ENCODE results near the gene YIPF3. TPM values are rescaled to one million over a fixed set of nuclear protein-coding genes. Genes with fewer than 3 reads are reported as not detected.
"Not testable (repeated sequence)": the region's sequence is repeated elsewhere in the genome, so short reads cannot be mapped to it uniquely, and the experiment has no call there.

Gene YIPF3
- total RNA-seq, 1 donor from 2014 or later, result 67.9 TPM

DNA sequence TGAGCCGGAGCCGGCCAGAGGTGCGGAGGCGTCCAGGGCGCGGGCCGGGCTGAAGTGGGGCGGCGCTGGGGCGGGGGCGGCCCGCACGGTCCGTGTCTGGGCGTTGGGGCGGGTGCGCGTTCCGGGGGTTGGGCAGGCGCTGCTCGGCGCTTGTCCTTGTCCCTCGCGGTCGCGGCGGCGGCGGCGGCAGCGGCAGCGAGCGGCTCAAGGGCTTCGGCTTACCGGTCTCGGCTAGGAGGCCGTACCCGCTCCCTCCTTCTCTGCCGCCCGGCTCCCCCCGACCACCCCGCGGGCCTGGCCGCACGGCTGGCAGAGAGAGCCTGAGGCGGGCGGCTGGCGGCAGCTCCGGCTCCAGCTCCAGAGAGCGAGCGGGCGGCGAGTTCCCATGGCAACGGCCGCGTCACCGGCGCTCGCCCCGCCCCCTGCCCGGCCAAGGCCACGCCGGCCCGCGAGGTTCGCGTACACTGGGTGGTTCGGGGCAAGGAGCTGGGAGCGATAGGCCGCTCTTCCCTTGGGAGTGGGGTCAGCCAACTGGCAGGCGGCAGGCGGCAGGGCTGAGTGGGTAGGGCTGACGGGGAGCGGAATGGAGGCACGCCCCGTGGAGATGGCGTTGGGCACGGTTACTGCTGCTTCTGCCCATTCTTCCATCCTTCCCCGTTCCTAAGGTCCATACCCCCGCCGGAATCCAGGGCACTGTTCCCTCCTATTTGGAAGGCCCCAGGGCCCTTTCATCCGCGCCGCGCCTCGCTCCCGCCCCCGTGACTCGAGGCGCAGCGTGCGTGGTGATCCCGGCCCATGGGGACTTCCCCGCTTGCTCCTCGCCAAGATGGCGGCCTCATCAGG, 6.5 kb downstream of the YIPF3 start, which contains the start of gene LRRC73:
TSS of gene LRRC73 (minus strand) at position 363 of the 843 bp plus-strand sequence. CDS start 561 bp downstream, outside the sequence.
- peak; percentile 88 for ATAC-seq
- DNase-seq (ENCODE audit: low spot score), result peak; percentile 95

DNA sequence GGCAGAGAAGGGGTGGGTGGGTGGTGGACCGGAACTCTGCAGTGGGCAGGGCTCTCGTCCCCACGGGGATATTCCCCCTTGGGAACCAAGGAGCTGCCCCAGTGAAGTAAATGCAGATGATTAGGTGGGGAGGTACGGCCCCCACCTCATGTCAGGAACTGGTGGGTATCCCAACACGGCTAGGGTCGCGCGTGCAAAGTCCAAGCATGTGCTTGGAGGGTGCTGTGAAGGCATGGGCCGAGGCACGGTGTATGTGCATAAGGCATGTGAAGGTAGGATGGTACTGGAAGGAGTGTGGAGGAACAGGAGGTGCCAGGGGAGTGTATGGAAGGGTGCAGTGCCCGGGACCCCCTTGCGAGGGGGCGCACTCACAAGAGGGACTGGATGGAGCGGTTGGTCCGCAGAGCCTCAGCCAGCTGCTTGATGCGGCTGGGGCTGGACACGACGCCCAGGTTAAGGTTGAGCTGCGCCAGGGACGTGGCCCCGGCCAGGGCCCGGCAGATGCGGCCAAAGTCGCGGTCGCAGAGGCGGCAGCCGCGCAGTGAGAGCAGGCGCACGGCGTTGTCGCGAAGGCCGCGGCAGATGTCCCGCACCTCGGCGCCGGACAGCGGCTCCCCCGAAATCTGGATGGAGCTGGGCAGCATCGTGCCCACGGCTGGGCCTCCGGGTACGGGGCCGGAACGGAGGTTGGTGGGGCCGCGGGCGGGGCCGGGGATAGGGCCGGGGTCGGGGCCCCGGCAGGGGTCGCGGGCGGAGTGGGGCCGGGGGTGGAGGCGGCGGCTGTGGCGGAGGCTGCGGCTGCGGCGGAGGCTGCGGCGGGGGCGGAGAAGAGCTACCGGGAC, 7.4 kb downstream of the YIPF3 start:
- ATAC-seq (peak; percentile 15), DNase-seq (ENCODE audit: low spot score) (peak; percentile 57)

DNA sequence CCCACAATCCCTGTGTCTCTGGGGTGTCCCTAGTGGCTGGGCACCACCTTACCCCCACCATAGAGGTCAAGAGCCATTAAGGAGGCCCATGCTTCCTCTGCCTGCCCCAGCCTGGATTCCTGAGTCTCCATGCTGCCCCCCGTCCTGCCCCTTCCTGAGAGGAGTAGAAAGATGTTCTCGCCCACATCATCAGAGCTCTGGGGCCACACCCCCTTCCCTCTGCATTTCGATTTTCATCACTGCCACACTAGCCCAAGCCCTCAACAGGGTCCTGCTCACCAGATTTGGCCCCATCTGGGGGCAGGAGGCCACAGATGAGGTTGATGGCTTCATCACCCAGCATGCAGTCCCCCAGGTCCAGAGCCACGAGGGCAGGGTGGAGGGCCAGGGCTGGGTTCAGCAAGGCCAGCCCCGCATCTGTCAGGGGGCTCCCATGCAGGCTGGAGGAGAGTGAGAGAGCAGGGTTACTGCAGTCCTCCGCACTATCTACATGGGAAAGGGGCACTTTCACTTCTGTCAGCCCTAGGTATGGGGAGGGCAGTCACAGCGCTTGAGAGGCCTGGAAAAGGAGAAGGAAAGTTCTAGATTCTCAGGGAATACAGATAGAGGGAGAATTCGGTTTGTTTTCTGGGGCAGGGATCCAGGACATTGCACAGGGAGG, 8.1 kb downstream of the YIPF3 start:
- ATAC-seq (no peak), DNase-seq (ENCODE audit: low spot score) (no peak)

DNA sequence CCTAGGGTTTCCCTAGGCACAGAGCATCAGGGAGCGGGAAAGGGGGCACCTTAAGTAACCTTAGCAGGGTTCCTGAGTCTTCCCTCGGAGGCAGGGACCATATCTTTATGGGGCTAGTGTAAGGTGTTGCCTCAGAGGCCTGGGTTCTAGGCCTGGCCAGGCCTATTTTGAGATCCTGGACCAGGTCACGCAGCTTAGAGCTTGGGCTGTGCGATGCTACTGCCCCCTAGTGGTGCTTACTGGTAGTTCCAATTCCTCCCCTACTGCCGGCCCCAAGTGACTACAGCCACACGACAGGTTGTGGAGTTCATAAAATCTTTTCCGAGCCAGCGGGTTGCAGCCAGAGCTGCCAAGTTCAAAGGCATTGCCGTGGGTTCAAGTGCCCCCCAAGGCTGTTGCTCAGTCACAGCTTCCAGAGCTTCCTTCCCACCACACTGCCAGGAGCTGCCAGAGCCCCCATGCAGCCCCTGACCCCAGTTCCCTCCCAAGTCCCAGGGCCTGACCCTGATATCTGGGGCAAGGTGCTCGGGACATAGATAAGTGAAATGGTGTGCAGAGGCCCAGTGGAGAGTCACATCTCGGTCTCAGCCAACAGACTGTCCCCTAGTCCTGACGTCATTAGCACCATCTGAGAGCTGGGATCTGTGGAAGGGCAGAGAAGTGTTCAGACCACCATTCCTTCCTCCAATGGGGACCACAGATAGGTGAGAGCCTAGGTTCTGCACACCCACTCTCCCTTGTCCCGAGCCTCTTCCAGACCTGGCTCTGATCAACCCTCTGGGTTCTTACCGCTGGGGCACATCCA, 9.9 kb downstream of the YIPF3 start:
- peak; percentile 72 for ATAC-seq
- peak; percentile 79 for DNase-seq (ENCODE audit: low spot score)

DNA sequence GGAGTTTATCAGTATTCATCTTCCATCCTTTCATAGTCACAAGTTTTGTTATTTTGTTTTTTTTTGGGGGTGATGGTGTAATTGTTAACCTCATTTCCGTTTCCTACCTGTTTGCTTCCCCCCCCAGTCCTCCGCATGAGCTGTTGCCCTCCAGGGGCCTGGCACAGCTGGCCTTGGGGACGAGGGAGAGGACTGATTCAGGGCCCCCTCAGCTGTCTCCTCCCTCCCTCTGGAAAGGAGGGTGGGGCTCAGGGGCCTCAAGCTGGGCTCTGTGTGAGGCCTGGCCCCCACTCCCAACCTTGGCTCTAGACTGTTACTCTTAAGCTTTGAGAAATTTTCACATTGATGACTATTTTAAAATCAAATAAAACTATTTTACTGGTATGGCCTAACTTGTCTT, 10.6 kb downstream of the YIPF3 start:
- ATAC-seq (no peak), DNase-seq (ENCODE audit: low spot score) (no peak)

DNA sequence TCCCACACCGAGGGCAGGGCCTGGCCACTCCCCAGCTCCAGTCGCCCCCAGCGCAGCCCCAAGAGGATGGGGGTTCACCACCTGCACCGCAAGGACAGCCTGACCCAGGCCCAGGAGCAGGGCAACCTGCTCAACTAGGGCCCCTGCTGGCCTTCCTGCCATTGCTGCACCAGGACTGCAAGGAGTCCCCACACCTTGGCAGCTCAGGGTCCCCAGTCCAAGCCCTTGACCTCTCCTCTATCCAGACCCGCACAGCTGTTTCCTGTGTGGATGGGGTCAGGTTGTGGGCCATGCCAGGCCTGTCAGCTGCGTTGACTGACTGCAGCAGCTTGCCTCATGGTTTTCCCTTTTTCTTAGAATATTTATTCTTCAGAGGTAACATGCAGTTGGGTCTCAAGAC, 11.0 kb downstream of the YIPF3 start:
- ATAC-seq, result no peak
- DNase-seq (ENCODE audit: low spot score), result no peak

DNA sequence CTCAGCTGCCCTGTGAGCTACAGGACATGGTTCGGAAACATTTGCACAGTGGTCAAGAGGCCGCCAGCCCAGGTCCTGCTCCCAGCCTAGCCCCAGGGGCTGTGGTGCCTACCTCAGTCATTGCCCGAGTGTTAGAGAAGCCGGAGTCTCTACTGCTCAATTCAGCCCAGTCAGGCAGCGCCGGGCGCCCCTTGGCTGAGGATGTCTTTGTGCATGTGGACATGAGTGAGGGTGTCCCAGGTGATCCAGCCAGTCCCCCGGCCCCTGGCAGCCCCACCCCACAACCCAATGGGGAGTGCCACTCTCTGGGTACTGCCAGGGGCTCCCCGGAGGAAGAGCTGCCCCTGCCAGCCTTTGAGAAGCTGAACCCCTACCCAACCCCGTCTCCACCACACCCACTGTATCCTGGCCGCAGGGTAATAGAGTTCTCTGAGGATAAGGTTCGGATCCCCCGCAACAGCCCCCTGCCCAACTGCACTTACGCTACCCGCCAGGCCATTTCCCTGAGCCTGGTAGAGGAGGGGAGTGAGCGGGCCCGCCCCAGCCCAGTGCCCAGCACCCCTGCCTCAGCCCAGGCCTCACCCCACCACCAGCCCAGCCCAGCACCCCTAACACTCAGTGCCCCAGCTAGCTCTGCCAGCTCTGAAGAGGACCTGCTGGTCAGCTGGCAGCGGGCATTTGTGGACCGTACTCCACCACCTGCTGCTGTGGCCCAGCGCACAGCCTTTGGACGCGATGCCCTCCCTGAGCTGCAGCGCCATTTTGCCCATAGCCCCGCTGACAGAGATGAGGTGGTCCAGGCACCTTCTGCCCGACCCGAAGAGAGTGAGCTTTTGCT, 11.8 kb downstream of the YIPF3 start:
- DNase-seq (ENCODE audit: low spot score) (no peak), ATAC-seq (no peak)

DNA sequence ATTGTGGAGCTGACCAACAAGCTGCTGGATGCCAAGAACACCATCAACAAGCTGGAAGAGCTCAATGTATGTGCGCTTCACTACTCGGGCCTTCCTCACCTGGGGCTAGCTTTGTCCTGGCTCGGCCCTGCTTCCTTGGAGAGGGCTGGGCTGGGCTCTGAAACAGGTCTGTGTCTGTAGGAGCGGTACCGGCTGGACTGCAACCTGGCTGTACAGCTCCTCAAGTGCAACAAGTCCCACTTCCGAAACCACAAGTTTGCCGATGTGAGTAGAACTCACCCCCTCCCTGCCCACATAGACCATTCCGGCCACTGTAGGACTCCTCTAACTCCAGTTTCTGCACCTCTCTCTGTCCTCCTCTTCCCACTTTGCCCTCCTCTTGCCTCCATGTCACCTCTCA, 13.3 kb downstream of the YIPF3 start:
- DNase-seq (ENCODE audit: low spot score), result no peak
- no peak for ATAC-seq

DNA sequence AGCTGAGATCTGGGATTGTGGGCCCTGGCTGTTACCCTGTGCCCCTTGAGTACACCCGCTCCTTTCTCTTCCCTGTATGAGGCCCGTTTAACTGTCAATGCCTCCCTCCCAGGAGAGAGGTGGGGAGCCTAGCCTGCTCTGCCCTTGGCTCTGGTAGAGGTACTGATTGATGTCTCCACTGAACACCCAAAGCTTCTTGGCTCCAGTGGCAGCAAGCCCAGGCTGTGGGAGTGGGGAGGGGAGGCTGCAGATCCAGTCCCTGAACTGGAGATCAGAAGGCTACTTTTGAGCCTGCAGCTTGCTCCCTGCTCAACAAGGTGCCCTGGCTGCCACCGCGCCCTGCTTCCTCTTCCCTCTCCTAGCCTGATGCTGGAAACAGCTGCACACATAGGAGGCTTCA, 14.1 kb downstream of the YIPF3 start:
- ATAC-seq (no peak), DNase-seq (ENCODE audit: low spot score) (no peak)

DNA sequence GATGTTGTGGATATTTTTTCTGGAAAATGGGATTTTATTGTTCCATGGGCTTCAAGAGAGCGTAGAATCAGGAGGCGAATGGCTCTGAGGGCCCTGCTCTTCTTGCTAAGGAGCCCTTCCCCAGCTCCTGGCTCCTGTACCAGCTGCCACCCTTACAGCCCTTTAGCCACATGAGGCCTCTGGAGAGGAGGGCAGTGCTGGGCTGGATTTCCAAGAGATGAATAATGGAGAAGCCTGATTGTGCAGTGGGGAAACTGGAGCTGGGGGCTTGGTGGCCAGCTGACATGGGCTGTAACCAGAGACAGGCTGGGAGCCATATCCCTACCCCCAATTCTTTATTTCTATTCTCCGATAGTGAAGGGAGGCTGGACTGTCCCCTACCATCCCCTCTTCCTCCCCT, 15.8 kb downstream of the YIPF3 start:
- ATAC-seq (no peak), DNase-seq (ENCODE audit: low spot score) (no peak)

DNA sequence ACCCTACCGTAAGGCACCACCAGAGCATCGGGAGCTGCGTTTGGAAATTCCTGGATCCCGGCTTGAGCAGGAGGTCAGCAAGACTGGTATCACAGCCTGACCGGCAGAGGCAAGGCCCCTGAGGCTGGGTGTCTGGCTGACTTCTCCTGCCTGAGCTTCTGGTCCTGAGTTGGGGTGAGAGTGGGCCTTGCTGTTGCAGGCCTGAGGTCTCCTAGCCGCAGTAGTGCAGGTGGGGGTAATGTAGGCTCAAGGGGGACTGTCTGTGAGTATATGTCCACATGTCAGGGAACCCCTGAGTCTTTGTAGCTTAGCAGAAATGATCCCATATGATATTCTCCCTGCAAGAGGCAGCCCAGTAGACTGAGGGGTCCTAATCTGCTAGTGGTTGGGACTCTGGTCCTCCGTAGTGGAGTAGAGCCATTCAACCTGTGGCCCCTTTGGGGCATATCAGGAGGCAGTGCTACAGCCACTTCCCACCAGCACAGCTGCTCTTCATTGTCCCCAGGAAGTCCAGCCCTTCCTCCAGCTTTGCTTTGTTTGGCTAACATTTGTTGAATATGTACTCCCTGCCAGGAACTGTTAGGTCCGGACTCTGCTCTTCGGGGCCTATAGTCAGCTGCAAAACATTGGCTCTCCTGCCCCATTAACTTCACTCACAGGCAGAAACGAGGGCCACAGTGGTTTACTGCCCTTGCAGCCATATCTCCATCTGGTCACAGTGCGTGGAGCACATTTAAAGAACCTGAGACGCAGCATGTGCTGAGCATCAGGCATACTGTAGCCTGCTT, 17.5 kb downstream of the YIPF3 start:
- DNase-seq (ENCODE audit: low spot score) (peak; percentile 73), ATAC-seq (peak; percentile 93)

DNA sequence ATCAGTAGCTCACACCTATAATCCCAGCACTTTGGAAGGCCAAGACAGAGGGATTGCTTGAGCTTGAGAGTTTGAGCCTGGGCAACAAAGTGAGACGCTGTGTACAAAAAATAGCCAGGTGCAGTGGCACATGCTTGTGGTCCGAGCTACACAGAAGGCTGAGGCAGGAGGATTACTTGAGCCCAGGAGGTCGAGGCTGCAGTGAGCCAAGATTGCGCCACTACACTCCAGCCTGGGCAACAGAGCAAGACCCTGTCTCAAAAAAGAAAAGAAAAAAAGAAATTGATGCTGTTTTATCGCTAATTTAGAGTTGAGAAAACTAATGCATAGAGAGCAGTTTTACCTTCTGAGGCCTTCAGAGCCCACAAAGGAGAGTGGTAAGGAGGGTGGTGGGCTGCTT, 18.4 kb downstream of the YIPF3 start:
- not testable (repeated sequence) for ATAC-seq; DNase-seq (ENCODE audit: low spot score)

DNA sequence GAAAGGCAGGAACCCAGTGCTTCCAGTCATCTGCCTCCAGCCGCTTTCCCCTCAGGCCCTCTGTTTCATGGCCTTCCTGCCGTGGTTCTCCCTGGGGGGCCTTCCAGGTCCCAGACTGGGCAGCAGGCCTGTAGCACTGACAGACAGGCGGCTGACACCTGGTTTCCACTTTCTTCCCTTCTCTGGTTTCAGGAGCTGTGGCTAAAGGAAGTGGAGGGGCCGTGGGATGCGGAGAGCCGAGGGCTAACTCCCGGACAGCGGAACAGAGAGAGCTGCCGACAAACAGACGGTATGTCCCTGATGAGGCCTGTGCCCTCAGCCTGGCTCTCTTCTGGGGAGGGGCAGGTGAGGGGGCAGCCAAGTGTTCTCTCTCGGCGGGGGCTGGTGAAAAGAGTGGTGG, 19.0 kb downstream of the YIPF3 start:
- DNase-seq (ENCODE audit: low spot score), result no peak

DNA sequence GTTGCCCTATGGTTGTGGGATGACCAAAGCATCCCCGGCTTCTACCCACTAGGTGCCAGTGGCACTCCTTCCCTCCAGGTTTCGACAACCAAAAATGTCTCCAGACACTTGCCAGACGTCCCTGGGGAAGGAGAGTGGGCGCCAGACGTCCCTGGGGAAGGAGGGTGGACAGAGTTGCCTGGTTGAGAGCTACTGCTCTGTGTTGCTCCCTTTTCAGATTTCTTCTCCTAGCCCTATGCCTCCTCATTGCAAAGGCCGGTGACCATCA, 19.7 kb downstream of the YIPF3 start:
- no peak for ATAC-seq
- DNase-seq (ENCODE audit: low spot score), result no peak

More for the DNA sequence above, 19.0 kb downstream of the YIPF3 start:
- no peak for ATAC-seq

DNA sequence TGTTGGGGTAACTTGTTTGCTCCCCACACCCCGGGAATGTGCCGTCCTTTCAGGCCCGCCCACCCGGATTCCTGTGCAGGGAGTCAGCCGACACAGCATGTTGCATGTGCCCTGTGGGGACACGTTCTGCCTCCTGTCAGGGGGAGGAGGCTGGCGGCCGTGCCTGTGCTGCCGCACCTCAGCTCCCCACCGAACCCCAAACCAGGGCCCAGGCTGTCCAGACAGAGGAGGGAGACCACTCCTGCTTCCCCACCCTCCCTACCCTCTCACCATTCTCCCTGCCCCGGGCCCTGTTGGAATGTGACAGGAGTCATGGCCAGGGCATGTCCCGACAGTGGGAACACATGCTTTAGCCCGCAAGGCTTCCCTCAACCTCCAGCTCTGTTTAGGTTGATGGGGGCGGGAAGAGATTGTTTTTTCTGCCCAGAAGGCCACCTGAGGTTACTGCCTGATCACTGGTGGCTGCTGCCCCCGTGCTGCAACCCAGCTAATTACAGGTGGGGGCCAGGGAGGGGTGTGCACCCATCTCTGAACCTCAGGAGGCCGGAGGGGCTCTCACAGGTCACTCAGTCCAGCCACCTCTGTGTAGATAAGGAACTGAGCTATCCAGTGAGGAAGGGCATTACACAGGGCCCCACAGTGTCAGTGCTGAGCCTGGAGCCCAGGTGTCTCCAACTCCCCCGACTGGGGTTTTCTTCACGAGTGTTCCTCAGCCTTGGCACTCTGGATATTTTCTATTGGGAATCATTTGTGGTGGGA, 20.2 kb downstream of the YIPF3 start:
- no peak for DNase-seq (ENCODE audit: low spot score)
- peak; percentile 41 for ATAC-seq

DNA sequence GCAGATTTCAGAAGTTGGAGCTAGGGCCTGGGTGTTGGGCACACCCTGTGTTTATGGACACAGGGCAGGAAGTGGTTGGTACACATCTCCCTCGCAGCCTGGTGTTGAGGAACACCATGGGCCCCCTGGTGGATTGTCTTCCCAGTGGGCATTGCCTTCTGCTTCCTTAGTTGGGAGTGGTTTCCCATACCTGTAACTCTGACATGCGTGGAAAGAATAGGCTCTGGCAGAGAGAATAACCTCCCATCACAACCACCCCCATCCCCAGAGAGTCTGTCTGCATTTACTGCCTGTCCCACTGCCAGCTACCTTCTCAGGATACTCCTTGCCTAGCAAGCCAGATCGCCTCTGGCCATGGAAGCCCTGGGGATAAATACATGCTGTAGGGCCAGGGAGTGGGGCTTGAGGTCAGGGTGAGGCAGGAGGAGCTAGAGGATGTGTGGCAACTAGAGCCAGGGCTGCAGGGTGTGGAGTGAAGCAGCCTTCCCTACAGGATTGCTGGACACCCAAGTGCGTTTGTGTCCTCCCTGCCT, 21.3 kb downstream of the YIPF3 start:
- DNase-seq (ENCODE audit: low spot score), result no peak
- no peak for ATAC-seq

DNA sequence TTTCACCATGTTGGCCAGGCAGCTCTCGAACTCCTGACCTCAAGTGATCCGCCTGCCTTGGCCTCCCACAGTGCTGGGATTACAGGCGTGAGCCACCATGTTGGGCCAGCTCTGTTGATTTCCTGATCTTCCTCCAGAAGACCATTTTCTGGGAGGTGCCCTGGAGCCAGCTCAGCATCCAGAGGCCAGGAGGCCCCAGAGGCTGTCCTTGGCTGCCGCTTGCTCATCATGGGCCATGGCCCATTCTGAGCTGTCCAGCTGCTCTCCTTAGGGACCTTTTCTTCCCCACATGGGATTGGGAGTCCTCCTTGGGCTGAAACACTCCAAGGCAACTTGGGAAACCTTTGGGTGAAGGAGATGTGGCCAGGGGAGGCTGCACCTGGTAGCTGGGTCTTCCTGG, 22.0 kb downstream of the YIPF3 start:
- ATAC-seq, result no peak
- DNase-seq (ENCODE audit: low spot score), result no peak

DNA sequence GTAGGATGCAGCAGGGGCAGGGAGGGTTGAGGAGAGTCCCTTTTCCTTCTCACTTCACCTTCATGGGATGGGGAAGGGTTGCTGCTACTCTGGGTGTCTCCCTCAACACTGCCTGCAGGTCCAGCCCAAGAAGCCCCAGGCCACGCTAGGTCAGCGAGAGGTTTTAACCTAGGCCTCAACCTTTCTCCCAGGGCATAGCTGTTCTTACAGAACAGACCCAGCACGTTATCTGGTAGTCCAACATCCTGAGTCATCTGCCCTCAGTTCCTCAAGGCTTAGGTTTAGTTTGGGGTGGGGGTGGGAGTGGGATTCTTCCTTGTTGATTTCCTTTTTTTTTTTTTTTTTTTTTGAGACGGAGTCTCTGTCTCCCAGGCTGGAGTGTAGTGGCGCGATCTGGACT, 22.4 kb downstream of the YIPF3 start:
- DNase-seq (ENCODE audit: low spot score) (no peak), ATAC-seq (no peak)

Data from left lobe of liver (tissue), 2 donors.